ENCODE results near the gene CGB8. TPM values are rescaled to one million over a fixed set of nuclear protein-coding genes. Genes with fewer than 3 reads are reported as not detected.
"Not testable (repeated sequence)": the region's sequence is repeated elsewhere in the genome, so short reads cannot be mapped to it uniquely, and the experiment has no call there.

The CGB8 gene
- total and polyA plus RNA-seq, 2 of the 8 experiments (the other 6 are each of a cell fraction or from before 2014, with no cell fraction given): 0.09 TPM; not detected in 1

DNA sequence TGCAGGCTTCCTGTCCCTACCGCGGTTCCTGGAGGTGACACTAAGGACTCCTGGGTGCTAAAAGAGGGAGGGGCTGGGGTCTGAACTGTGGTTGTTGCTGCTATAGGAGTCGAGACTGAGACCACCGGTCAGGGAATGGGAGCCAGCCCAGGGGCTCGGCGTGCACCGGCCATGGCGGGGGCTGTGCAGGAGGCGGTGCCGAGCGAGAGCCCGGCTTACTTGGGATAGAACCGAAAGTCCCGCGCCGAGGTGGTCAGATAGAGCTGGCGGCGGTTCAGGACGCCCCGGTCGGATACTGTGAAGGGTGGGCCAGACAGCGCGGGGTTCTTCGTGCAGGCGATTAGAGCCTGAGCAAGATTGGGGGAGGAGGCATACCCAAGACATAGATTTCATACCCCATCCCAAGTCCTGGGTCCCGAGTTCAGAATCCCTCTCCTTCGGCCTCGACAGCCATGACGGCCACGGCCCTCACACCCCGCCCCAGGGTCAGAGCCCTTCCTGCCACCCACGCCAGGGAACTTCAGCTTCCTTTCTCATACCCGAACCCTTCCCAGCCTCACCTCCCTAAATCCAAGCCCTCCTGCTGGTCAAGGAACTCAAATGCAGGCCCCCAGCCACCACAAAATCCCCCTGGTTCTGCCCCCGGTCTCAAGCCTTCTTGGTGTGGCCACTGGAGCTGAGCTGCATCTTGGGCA lies 8.1 kb upstream of the CGB8 start:
- Histone ChIP-seq H3K4me1 (replicated peaks in 1 of 4; ENCODE audit: control insufficient read depth in 3 of 4, insufficient read depth in 4 of 4, low read length in 3 of 4) (peaks cover 0 to 11% (median 9%) of the 10 kb centered on the region in 4 experiments; a peak in 6 of 7 replicates), H3K27me3 (replicated peaks in 1 of 4; ENCODE audit: control insufficient read depth in 3 of 4, extremely low read depth in 1 of 4, insufficient read depth in 3 of 4, low read length in 3 of 4) (peaks cover 10 to 48% (median 44%) of the 10 kb centered on the region in 4 experiments), H3K4me3 (ENCODE audit: extremely low read depth in 1 of 4, insufficient read depth in 2 of 4, low read depth in 3 of 4, low read length in 4 of 4) (peak overlapping the region; percentile 36 to 64 (median 50); a peak in 7 of 8 replicates), H3K4me2 (ENCODE audit: insufficient read depth in 1 of 2, low read depth in 2 of 2, low read length in 2 of 2) (peak overlapping the region; percentile 80 to 83), H2AFZ (ENCODE audit: low read length) (peak overlapping the region; percentile 33; the same call in 1 of the 2 replicates)
- not testable (repeated sequence) for H2BK15ac ChIP-seq (ENCODE audit: low read length); H3K18ac ChIP-seq (ENCODE audit: extremely low read depth, low read length); H3K4ac ChIP-seq (replicated peaks; ENCODE audit: insufficient read length, low read depth, low read length); H3K56ac ChIP-seq (replicated peaks; ENCODE audit: insufficient read length, low read depth, low read length); H3K9me3 ChIP-seq (ENCODE audit: insufficient read depth in 2 of 2, low read depth in 1 of 2, low read length in 1 of 2); H2AK5ac ChIP-seq (ENCODE audit: low read depth, low read length); H2BK5ac ChIP-seq (ENCODE audit: low read depth, low read length); H3K23me2 ChIP-seq (ENCODE audit: low read depth, low read length); H3K27ac ChIP-seq (ENCODE audit: low read depth, low read length); H4K91ac ChIP-seq (replicated peaks; ENCODE audit: insufficient read length, low read length); H2BK20ac ChIP-seq (ENCODE audit: low read length); H4K8ac ChIP-seq (ENCODE audit: extremely low read depth, insufficient read depth, low read length); H4K5ac ChIP-seq (ENCODE audit: insufficient read length, low read depth, low read length); H3K9ac ChIP-seq (replicated peaks in 1 of 4; ENCODE audit: extremely low read depth in 1 of 4, low read depth in 3 of 4, low read length in 3 of 4); H3K79me2 ChIP-seq (ENCODE audit: control insufficient read depth in 1 of 2, insufficient read depth in 2 of 2, low read length in 2 of 2); H2BK12ac ChIP-seq (ENCODE audit: low read depth, low read length); H2BK120ac ChIP-seq (replicated peaks; ENCODE audit: low read depth, low read length); FAIRE-seq; H3K79me1 ChIP-seq (ENCODE audit: low read depth, low read length); H4K20me1 ChIP-seq (replicated peaks in 1 of 2; ENCODE audit: control insufficient read depth in 1 of 2, insufficient read depth in 2 of 2, low read length in 2 of 2); H3K14ac ChIP-seq (ENCODE audit: insufficient read length); H3K23ac ChIP-seq (ENCODE audit: insufficient read length); H3K36me3 ChIP-seq (ENCODE audit: control insufficient read depth in 2 of 4, insufficient read depth in 4 of 4, low read length in 3 of 4)
- 34% methylated on average over 19 of the region's 34 CpGs; no CpG with 5 or more reads in 1 of the 2 experiments for WGBS, 2 experiments (ENCODE audit: extremely low coverage in 1 of 2, insufficient coverage in 1 of 2, insufficient read length in 1 of 2, insufficient replicate concordance in 2 of 2, low coverage in 1 of 2, low lambda C conversion rate in 2 of 2, missing lambda C conversion rate in 1 of 2)
- TF ChIP-seq EZH2 (IDR thresholded peaks at IDR 0.05; ENCODE audit: low read depth, low read length, severe bottlenecking): peak; percentile 75
- TF ChIP-seq SUZ12 (IDR thresholded peaks at IDR 0.05; ENCODE audit: low read length): peak; percentile 78; the same call in 1 of the 2 replicates
- DNase-seq (ENCODE audit: low read depth in 1 of 2, low spot score in 2 of 2): peak in 1 of 2 experiments; percentile 65
- ChIA-PET POLR2A (ENCODE audit: partially characterized antibody) (interaction anchor here (0.6 to 1.0 kb wide), 3 partner anchors 10 to 1396 kb away, joined by 3 to 4 read pairs (median 3); no protein-coding TSS in a partner anchor), CTCF (ENCODE audit: partially characterized antibody) (interaction anchor here (0.6 to 1.3 kb wide), 8 partner anchors 12 to 165 kb away, joined by 3 to 6 read pairs (median 3); partner anchors contain the start of gene KCNA7)

All from H1 (cell line).